PC-3 (cell line): ENCODE results near the gene CSNK2A1. TPM values are rescaled to one million over a fixed set of nuclear protein-coding genes. Genes with fewer than 3 reads are reported as not detected.

ENCODE experiments used
- ATAC-seq: fragments of 200-7000 bp; cut with Tn5 transposase; 2 replicates; pipeline ENCODE4 v1.9.1; 2020; ENCODE audit warnings: mild to moderate bottlenecking, moderate library complexity
- BruUV-seq: library from RNA; stranded (reverse); fragments of 400-500 nt; replicated peaks from 2 replicates; lab custom pipeline; 2021; lab: Mats Ljungman, UMichigan
- CTCF ChIA-PET: fragments of 300-600 bp; sonication (Branson Sonifier 250); formaldehyde crosslinking; loops from one replicate; lab custom pipeline; 2022; ENCODE audit warnings: antibody characterized with exemption; lab: Charles Lee
- POLR2A ChIA-PET: fragments of 300-600 bp; sonication (Branson Sonifier 250); formaldehyde crosslinking; loops from one replicate; lab custom pipeline; 2022; ENCODE audit warnings: antibody characterized with exemption; ENCODE audit not compliant: unreplicated experiment; lab: Charles Lee
- DNase-seq: peaks from one replicate; pipeline ENCODE4 v3.0.0-alpha.2; 2015
- H2AFZ ChIP-seq: fragments of 300-600 bp; sonication (generic); 2 replicates; pipeline ENCODE4 v1.6.0; 2016; ENCODE audit warnings: antibody characterized with exemption, low read length
- H3F3A ChIP-seq: fragments of 300-600 bp; sonication (generic); one replicate; pipeline ENCODE4 v1.6.0; 2017; ENCODE audit warnings: antibody characterized with exemption, low read length, control low read depth, mild to moderate bottlenecking; ENCODE audit not compliant: unreplicated experiment
- H3K27ac ChIP-seq: fragments of 300-600 bp; sonication (generic); 2 replicates; pipeline ENCODE4 v1.5.1; 2016; ENCODE audit warnings: mild to moderate bottlenecking, low read length
- H3K27me3 ChIP-seq: fragments of 300-600 bp; sonication (generic); 2 replicates; pipeline ENCODE4 v1.6.1; 2016; ENCODE audit warnings: low read length, mixed read lengths
- H3K36me3 ChIP-seq: fragments of 300-600 bp; sonication (generic); 2 replicates; pipeline ENCODE4 v1.6.1; 2016; ENCODE audit warnings: low read depth, mixed run types, low read length, mixed read lengths
- H3K4me1 ChIP-seq: fragments of 300-600 bp; sonication (generic); 2 replicates; pipeline ENCODE4 v1.5.1; 2016; ENCODE audit warnings: low read length; ENCODE audit not compliant: insufficient read depth
- H3K4me2 ChIP-seq: fragments of 300-600 bp; sonication (generic); 2 replicates; pipeline ENCODE4 v1.6.0; 2016; ENCODE audit warnings: low read length
- H3K4me3 ChIP-seq: fragments of 300-600 bp; sonication (generic); 2 replicates; pipeline ENCODE4 v1.5.1; 2016; ENCODE audit warnings: mild to moderate bottlenecking, low read length, mixed read lengths
- H3K79me2 ChIP-seq: fragments of 300-600 bp; sonication (generic); 2 replicates; pipeline ENCODE4 v1.6.1; 2017; ENCODE audit warnings: low read length, mixed read lengths
- H3K9ac ChIP-seq: fragments of 300-600 bp; sonication (generic); 2 replicates; pipeline ENCODE4 v1.6.0; 2016; ENCODE audit warnings: mild to moderate bottlenecking, low read length
- H3K9me2 ChIP-seq: fragments of 300-600 bp; sonication (generic); replicated peaks from 2 replicates; pipeline ENCODE4 v1.6.1; 2016; ENCODE audit warnings: mixed run types, low read length, mixed read lengths
- H3K9me3 ChIP-seq: fragments of 300-600 bp; sonication (generic); 2 replicates; pipeline ENCODE4 v1.6.1; 2016; ENCODE audit warnings: low read length, mixed read lengths
- H4K20me1 ChIP-seq: fragments of 300-600 bp; sonication (generic); 2 replicates; pipeline ENCODE4 v1.6.1; 2016; ENCODE audit warnings: low read length, mixed read lengths
- CTCF ChIP-seq: fragments of 300-600 bp; sonication (generic); conservative IDR thresholded peaks from 2 replicates; pipeline ENCODE4 v1.5.1; 2017; ENCODE audit warnings: antibody characterized with exemption, low read depth, mild to moderate bottlenecking, low read length
- EZH2 ChIP-seq: fragments of 300-600 bp; sonication (generic); IDR thresholded peaks from one replicate; pipeline ENCODE4 v1.6.1; 2017; ENCODE audit warnings: antibody characterized with exemption, mild to moderate bottlenecking, low read length; ENCODE audit not compliant: unreplicated experiment
- EZH2phosphoT487 ChIP-seq: fragments of 300-600 bp; sonication (generic); IDR thresholded peaks from 2 replicates; pipeline ENCODE4 v1.6.1; 2018; ENCODE audit warnings: mild to moderate bottlenecking, antibody characterized with exemption, low read length, borderline replicate concordance
- intact Hi-C: fragments of 100-400 bp; cut with micrococcal nuclease; formaldehyde crosslinking; loops from 2 replicates; pipeline ENCODE4 v1.9.0; 2023
- total RNA-seq: library from RNA; depleted of rRNA; stranded (reverse); fragments of >200 nt; gene quantifications from 2 replicates; pipeline ENCODE4 v1.2.3, GENCODE V29; 2014

Gene CSNK2A1
- total RNA-seq, 1 experiment from 2014 or later = 161 TPM

- peaks cover 46% of the 10 kb centered on the region for H4K20me1 ChIP-seq
- H3K9me2 ChIP-seq = no peaks in the 10 kb centered on the region
- H3K79me2 ChIP-seq = peaks cover 90% of the 10 kb centered on the region
- no peak for ATAC-seq
- no peak overlapping the region for H2AFZ ChIP-seq
- H3K27ac ChIP-seq = no peak overlapping the region
- H3F3A ChIP-seq = no peaks in the 10 kb centered on the region
- H3K9ac ChIP-seq = no peak overlapping the region
- POLR2A ChIA-PET = no interaction called here
- H3K4me2 ChIP-seq = no peak overlapping the region
- H3K4me3 ChIP-seq = no peak overlapping the region
- no peak for DNase-seq
- intact Hi-C loops = no loop called here
- no peaks in the 10 kb centered on the region for H3K9me3 ChIP-seq
- no peak for TF ChIP-seq CTCF
- TF ChIP-seq EZH2 = no peak
- no peak for TF ChIP-seq EZH2phosphoT487
- H3K27me3 ChIP-seq = no peaks in the 10 kb centered on the region
- peaks cover 14% of the 10 kb centered on the region for H3K4me1 ChIP-seq
- BruUV-seq = no TSS peak
- peaks cover 48% of the 10 kb centered on the region for H3K36me3 ChIP-seq
- CTCF ChIA-PET = no interaction called here
These were observed 16.1 kb downstream of the CSNK2A1 start for GRCh38 chr20:527571-527886.

- no peaks in the 10 kb centered on the region for H3K4me1 ChIP-seq
- TF ChIP-seq CTCF (no peak), EZH2 (no peak), EZH2phosphoT487 (no peak)
- DNase-seq = no peak
- peaks cover 55% of the 10 kb centered on the region for H3K36me3 ChIP-seq
- H2AFZ ChIP-seq = no peak overlapping the region
- no peaks in the 10 kb centered on the region for H3F3A ChIP-seq
- H3K9ac ChIP-seq = no peak overlapping the region
- ChIA-PET POLR2A (no interaction called here), CTCF (no interaction called here)
- H3K4me3 ChIP-seq = no peak overlapping the region
- intact Hi-C loops = no loop called here
- H3K9me2 ChIP-seq = no peaks in the 10 kb centered on the region
- no peak overlapping the region for H3K4me2 ChIP-seq
- no peaks in the 10 kb centered on the region for H3K27me3 ChIP-seq
- no peak for ATAC-seq
- H3K9me3 ChIP-seq = peaks cover 4% of the 10 kb centered on the region; the same call in 1 of the 2 replicates
- H4K20me1 ChIP-seq = peaks cover 16% of the 10 kb centered on the region
- BruUV-seq = no TSS peak
- H3K79me2 ChIP-seq = peaks cover 86% of the 10 kb centered on the region
- H3K27ac ChIP-seq = no peak overlapping the region
These were observed 21.7 kb downstream of the CSNK2A1 start for GRCh38 chr20:521860-522259.

- Histone ChIP-seq H3K9me2 (no peaks in the 10 kb centered on the region), H3K27me3 (no peaks in the 10 kb centered on the region), H3K4me3 (no peak overlapping the region), H3K9me3 (peaks cover 4% of the 10 kb centered on the region; the same call in 1 of the 2 replicates), H3K36me3 (peaks cover 54% of the 10 kb centered on the region), H3K79me2 (peaks cover 90% of the 10 kb centered on the region), H3K27ac (no peak overlapping the region), H2AFZ (no peak overlapping the region), H3F3A (no peaks in the 10 kb centered on the region), H4K20me1 (peaks cover 32% of the 10 kb centered on the region), H3K4me1 (no peaks in the 10 kb centered on the region), H3K4me2 (no peak overlapping the region), H3K9ac (no peak overlapping the region)
- no peak for ATAC-seq
- ChIA-PET CTCF (no interaction called here), POLR2A (no interaction called here)
- no TSS peak for BruUV-seq
- no peak for DNase-seq
- intact Hi-C loops = no loop called here
- TF ChIP-seq CTCF (no peak), EZH2 (no peak), EZH2phosphoT487 (no peak)
These were observed 23.6 kb downstream of the CSNK2A1 start for GRCh38 chr20:519999-520398.
